Measurements from ENCODE around the gene BDKRB2.

The BDKRB2 gene

GRCh38 chr14:96215452-96216244, 11.0 kb downstream of the BDKRB2 start:
- Histone ChIP-seq H3K9me3 (replicated peaks; ENCODE audit: low read length) (peaks cover 12% of the 10 kb centered on the region), H3K9ac (ENCODE audit: low read depth, low read length) (no peak overlapping the region), H3K4me2 (ENCODE audit: low read length) (no peak overlapping the region), H3K4me1 (ENCODE audit: control insufficient read depth, insufficient read depth, low read length) (no peaks in the 10 kb centered on the region), H3K4me3 (ENCODE audit: low read length) (no peak overlapping the region), H3K36me3 (ENCODE audit: insufficient read depth, low read length) (no peaks in the 10 kb centered on the region), H3K27me3 (ENCODE audit: control insufficient read depth, insufficient read depth, low read length) (no peaks in the 10 kb centered on the region)

DNA sequence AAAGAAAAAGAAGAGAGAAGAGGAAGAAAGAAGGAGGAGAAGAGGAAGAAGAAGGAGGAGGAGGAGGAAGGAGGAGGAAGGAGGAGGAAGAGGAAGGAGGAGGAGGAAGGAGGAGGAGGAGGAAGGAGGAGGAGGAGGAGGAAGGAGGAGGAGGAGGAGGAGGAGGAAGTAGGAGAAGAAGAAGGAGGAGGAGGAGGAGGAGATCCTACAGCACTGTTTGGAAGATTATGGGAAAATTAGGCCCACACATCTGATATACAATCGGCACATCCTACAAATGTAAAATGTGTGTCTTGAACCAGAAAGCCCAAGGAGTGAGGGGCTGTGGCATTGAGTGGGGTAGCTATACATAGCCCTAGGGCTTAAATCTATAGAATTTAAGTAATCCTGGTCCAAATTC, 12.0 kb downstream of the BDKRB2 start:
- Histone ChIP-seq H3K4me1 (ENCODE audit: control insufficient read depth, insufficient read depth, low read length) (no peaks in the 10 kb centered on the region), H3K4me3 (ENCODE audit: low read length) (no peak overlapping the region), H3K27me3 (ENCODE audit: control insufficient read depth, insufficient read depth, low read length) (no peaks in the 10 kb centered on the region), H3K9me3 (replicated peaks; ENCODE audit: low read length) (peaks cover 6% of the 10 kb centered on the region), H3K4me2 (ENCODE audit: low read length) (no peak overlapping the region), H3K36me3 (ENCODE audit: insufficient read depth, low read length) (no peaks in the 10 kb centered on the region), H3K9ac (ENCODE audit: low read depth, low read length) (no peak overlapping the region)

- Histone ChIP-seq H3K4me2 (ENCODE audit: low read length) (no peak overlapping the region), H3K4me3 (ENCODE audit: low read length) (no peak overlapping the region), H3K36me3 (ENCODE audit: insufficient read depth, low read length) (no peaks in the 10 kb centered on the region)
Observed at GRCh38 chr14:96217376-96217913, 12.8 kb downstream of the BDKRB2 start.

DNA sequence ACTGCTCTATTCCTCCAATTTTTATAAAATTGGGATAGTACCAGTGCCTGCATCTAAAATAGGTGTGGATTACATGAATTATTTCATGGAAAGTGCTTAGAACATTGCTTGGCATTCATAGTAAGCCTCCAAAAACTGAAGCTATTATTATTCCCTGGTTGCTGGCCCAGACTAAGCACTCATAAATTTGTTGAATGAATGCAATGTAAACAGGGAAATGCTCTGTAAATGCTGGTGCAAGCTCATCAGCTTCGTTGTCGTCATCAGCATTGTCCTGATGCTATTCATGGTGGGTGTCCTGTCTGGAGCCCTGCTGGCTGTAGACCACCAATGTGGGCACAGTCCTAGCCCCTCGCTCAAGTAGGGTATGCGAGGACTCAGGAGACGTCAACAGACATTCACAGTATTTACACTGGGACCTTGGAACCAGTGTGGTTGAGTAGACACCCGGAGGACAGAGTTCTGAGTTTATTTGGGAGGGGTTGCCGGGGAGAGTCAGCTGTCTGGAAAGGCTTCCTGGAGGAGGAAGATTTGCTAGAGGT, 16.5 kb downstream of the BDKRB2 start:
- no peak overlapping the region for H3K4me3 ChIP-seq (ENCODE audit: low read length)
- H3K27me3 ChIP-seq (ENCODE audit: control insufficient read depth, insufficient read depth, low read length): peaks cover 3% of the 10 kb centered on the region
- H3K4me1 ChIP-seq (ENCODE audit: control insufficient read depth, insufficient read depth, low read length): peaks cover 5% of the 10 kb centered on the region
- no peak overlapping the region for H3K4me2 ChIP-seq (ENCODE audit: low read length)
- no peak overlapping the region for H3K9ac ChIP-seq (ENCODE audit: low read depth, low read length)
- H3K36me3 ChIP-seq (ENCODE audit: insufficient read depth, low read length): no peaks in the 10 kb centered on the region
- no peaks in the 10 kb centered on the region for H3K9me3 ChIP-seq (replicated peaks; ENCODE audit: low read length)

More at GRCh38 chr14:96217376-96217913, 12.8 kb downstream of the BDKRB2 start:
- Histone ChIP-seq H3K9ac (ENCODE audit: low read depth, low read length) (no peak overlapping the region), H3K4me1 (ENCODE audit: control insufficient read depth, insufficient read depth, low read length) (no peaks in the 10 kb centered on the region), H3K9me3 (replicated peaks; ENCODE audit: low read length) (peaks cover under 1% of the 10 kb centered on the region), H3K27me3 (ENCODE audit: control insufficient read depth, insufficient read depth, low read length) (no peaks in the 10 kb centered on the region)

GRCh38 chr14:96221841-96222240, 17.2 kb downstream of the BDKRB2 start:
- peaks cover 5% of the 10 kb centered on the region for H3K4me1 ChIP-seq (ENCODE audit: control insufficient read depth, insufficient read depth, low read length)
- H3K27me3 ChIP-seq (ENCODE audit: control insufficient read depth, insufficient read depth, low read length): peaks cover 3% of the 10 kb centered on the region
- no peaks in the 10 kb centered on the region for H3K36me3 ChIP-seq (ENCODE audit: insufficient read depth, low read length)
- H3K9ac ChIP-seq (ENCODE audit: low read depth, low read length): no peak overlapping the region
- no peak overlapping the region for H3K4me3 ChIP-seq (ENCODE audit: low read length)
- H3K4me2 ChIP-seq (ENCODE audit: low read length): no peak overlapping the region
- H3K9me3 ChIP-seq (replicated peaks; ENCODE audit: low read length): no peaks in the 10 kb centered on the region

GRCh38 chr14:96224480-96225096, 19.9 kb downstream of the BDKRB2 start:
- Histone ChIP-seq H3K4me2 (ENCODE audit: low read length) (no peak overlapping the region), H3K36me3 (ENCODE audit: insufficient read depth, low read length) (no peaks in the 10 kb centered on the region), H3K9me3 (replicated peaks; ENCODE audit: low read length) (no peaks in the 10 kb centered on the region), H3K4me3 (ENCODE audit: low read length) (no peak overlapping the region), H3K4me1 (ENCODE audit: control insufficient read depth, insufficient read depth, low read length) (peaks cover 5% of the 10 kb centered on the region), H3K27me3 (ENCODE audit: control insufficient read depth, insufficient read depth, low read length) (peaks cover 3% of the 10 kb centered on the region), H3K9ac (ENCODE audit: low read depth, low read length) (no peak overlapping the region)

DNA sequence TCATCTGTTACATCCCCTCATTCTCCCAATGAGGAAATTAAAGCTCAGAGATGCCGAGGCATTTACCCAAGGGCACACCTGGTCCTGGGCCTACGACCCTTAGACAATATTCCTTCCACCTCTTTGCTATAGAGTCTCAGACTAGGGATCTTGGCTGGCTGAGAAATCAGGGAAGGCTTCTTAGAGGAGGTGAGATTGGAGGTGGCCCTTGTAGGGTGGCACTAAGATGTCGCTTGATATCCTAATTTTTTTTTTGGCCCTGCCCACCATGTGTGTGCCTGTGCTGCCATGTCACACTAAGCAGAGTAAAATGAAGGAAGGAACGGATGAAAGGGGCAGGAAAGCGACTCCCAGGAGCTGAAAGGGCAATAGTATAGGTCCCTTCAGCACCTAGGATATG, 20.6 kb downstream of the BDKRB2 start:
- peaks cover 3% of the 10 kb centered on the region for H3K27me3 ChIP-seq (ENCODE audit: control insufficient read depth, insufficient read depth, low read length)
- H3K4me2 ChIP-seq (ENCODE audit: low read length): no peak overlapping the region
- H3K9ac ChIP-seq (ENCODE audit: low read depth, low read length): no peak overlapping the region
- H3K36me3 ChIP-seq (ENCODE audit: insufficient read depth, low read length): no peaks in the 10 kb centered on the region
- no peak overlapping the region for H3K4me3 ChIP-seq (ENCODE audit: low read length)
- peaks cover 5% of the 10 kb centered on the region for H3K4me1 ChIP-seq (ENCODE audit: control insufficient read depth, insufficient read depth, low read length)
- H3K9me3 ChIP-seq (replicated peaks; ENCODE audit: low read length): no peaks in the 10 kb centered on the region

DNA sequence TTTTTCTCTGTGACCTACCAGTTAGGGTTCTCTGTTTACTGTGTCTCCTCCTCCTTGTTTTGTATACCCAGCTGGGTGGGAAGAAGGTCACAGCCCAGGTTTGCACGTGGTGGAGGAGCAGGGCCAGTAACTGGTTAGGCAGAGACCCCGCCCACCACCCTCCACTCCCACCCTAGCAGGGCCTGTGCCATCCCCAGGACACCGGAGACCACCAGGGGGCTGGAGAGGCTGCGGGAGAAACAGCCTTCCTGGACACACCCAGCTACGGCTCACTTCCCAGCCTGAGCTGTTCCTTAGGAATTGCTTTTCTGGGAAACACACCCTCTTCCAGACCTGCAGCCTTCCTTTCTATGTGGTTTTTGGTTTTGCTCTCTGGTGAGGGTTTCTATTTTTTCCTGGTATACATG, 21.1 kb downstream of the BDKRB2 start:
- no peak overlapping the region for H3K9ac ChIP-seq (ENCODE audit: low read depth, low read length)
- H3K36me3 ChIP-seq (ENCODE audit: insufficient read depth, low read length): no peaks in the 10 kb centered on the region
- peaks cover 3% of the 10 kb centered on the region for H3K27me3 ChIP-seq (ENCODE audit: control insufficient read depth, insufficient read depth, low read length)
- H3K4me1 ChIP-seq (ENCODE audit: control insufficient read depth, insufficient read depth, low read length): peaks cover 5% of the 10 kb centered on the region
- H3K4me2 ChIP-seq (ENCODE audit: low read length): no peak overlapping the region
- no peak overlapping the region for H3K4me3 ChIP-seq (ENCODE audit: low read length)
- H3K9me3 ChIP-seq (replicated peaks; ENCODE audit: low read length): no peaks in the 10 kb centered on the region

DNA sequence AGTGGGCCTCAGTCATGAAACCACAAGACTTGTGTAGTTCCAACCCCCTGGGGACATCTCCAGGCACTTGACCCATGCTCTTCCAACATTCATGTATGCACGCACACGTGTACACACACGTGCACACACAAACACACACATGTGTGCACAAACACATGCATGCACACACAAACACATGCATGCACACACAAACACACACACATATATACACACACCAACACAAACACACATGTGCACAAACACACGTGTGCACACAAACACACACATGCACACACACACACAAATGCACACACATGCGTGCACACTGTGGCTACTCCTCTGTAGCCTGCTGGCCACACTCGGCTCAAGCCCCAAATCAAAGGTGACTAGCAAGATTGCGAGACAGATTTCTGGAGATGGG, 22.8 kb downstream of the BDKRB2 start:
- Histone ChIP-seq H3K36me3 (ENCODE audit: insufficient read depth, low read length) (no peaks in the 10 kb centered on the region), H3K9me3 (replicated peaks; ENCODE audit: low read length) (no peaks in the 10 kb centered on the region), H3K4me3 (ENCODE audit: low read length) (no peak overlapping the region)

DNA sequence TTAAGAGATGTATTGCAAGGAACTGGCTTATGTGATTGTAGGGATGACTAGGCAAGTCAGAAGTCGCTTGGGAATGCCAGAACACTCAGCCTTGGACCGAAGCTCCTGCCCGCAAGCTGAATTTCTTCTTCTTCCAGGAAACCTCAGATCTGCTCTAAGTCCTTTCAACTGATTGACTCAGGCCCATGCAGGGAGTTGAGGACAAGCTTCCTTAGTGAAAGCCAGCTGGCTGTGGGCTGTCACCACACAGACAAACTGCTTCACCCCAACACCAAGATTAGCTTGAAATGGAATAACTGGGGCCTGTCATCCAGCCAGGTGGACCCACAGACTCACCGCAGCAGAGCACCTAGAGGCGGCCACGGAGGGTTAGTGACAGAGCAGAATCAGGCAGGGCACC, 24.7 kb downstream of the BDKRB2 start:
- no peaks in the 10 kb centered on the region for H3K27me3 ChIP-seq (ENCODE audit: control insufficient read depth, insufficient read depth, low read length)

More for the DNA sequence above, 22.8 kb downstream of the BDKRB2 start:
- peaks cover 5% of the 10 kb centered on the region for H3K4me1 ChIP-seq (ENCODE audit: control insufficient read depth, insufficient read depth, low read length)
- no peak overlapping the region for H3K9ac ChIP-seq (ENCODE audit: low read depth, low read length)
- peaks cover 3% of the 10 kb centered on the region for H3K27me3 ChIP-seq (ENCODE audit: control insufficient read depth, insufficient read depth, low read length)
- H3K4me2 ChIP-seq (ENCODE audit: low read length): no peak overlapping the region

DNA sequence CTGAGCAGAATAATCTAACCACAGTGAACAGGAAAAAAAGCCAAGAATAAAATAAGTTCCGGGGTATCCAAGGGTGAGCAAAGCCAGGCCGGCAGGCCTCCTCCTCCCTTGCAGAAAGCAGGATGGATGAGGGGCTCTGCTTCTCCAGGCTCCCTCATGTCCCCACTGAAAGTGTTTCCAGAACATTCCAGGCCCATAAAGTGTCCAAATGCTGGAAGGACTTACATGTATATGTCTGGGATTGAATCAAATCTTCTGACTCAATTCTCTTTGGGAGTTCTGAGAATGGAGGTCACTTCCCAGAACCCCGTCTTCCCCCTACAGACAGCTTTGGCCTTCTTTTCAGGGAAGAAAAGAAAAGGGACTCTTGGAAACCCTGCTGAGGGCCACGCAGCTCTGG, 26.4 kb downstream of the BDKRB2 start:
- Histone ChIP-seq H3K27me3 (ENCODE audit: control insufficient read depth, insufficient read depth, low read length) (peaks cover 3% of the 10 kb centered on the region), H3K36me3 (ENCODE audit: insufficient read depth, low read length) (no peaks in the 10 kb centered on the region), H3K4me3 (ENCODE audit: low read length) (no peak overlapping the region), H3K4me1 (ENCODE audit: control insufficient read depth, insufficient read depth, low read length) (peaks cover 6% of the 10 kb centered on the region), H3K4me2 (ENCODE audit: low read length) (no peak overlapping the region), H3K9me3 (replicated peaks; ENCODE audit: low read length) (no peaks in the 10 kb centered on the region), H3K9ac (ENCODE audit: low read depth, low read length) (no peak overlapping the region)

More for the DNA sequence above, 24.7 kb downstream of the BDKRB2 start:
- Histone ChIP-seq H3K4me3 (ENCODE audit: low read length) (no peak overlapping the region), H3K9me3 (replicated peaks; ENCODE audit: low read length) (no peaks in the 10 kb centered on the region), H3K4me2 (ENCODE audit: low read length) (no peak overlapping the region), H3K9ac (ENCODE audit: low read depth, low read length) (no peak overlapping the region), H3K4me1 (ENCODE audit: control insufficient read depth, insufficient read depth, low read length) (peaks cover 5% of the 10 kb centered on the region), H3K36me3 (ENCODE audit: insufficient read depth, low read length) (no peaks in the 10 kb centered on the region)

Measured in skeletal muscle satellite cell (primary cell).